ENCODE data around the gene BRMS1L.
"Not testable (repeated sequence)": the region's sequence is repeated elsewhere in the genome, so short reads cannot be mapped to it uniquely, and the experiment has no call there.

BRMS1L gene

DNA sequence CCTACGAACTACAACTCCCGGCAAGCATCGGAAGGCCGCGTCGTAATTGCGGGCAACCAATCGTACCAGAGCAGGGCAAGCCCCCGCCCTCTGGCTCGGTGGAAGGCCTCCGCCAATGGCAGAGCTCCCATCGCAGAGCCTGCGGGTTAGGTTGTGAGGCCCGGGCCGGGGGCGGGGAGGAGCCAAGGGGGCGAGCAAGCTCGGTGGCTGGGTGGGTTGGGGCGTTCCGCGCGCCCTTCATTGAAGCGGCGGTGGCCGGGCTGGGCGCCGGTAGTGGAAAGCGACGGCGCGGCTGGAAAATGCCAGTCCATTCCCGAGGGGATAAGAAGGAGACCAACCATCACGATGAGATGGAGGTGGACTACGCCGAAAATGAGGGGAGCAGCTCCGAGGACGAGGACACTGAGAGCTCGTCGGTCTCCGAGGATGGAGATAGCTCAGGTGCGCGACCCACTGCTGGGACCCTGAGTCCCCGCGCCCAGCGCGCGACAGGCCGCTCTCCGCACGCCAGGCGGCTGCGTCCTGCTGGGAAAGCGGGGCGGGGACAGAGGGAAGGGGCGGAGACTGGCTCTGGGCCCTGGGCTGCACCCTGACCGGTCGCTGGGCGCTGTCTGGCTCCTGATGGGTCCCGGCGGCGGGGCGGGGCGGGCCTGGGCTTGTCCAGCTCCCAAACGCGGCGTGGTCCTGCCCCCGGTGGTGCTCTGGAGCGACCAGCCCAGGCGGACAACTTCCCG, at the start of gene BRMS1L:
Gene BRMS1L, plus strand, starts transcription at position 121 of the 734 bp plus-strand sequence. Its CDS starts 179 bp downstream, at position 300.
- peak; percentile 93 to 97 for DNase-seq (ENCODE audit: low read depth in 2 of 2)

DNA sequence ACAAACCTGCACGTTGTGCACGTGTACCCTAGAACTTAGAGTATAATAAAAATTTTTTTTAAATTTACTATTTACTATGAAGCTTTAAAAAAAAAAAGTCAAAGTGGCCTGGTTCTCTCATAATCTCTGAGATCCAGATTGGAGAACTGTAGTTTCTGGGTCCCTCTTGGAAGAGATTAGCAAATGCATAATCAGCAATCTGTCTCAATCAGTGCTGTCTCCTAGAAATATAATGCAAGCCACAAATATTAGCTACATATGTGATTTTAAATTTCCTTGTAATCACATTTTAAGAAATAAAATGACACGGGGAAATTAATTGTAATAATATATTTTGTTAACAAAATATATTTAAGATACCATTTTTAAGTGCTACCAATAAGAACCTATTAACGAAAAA, 49.3 kb upstream of the BRMS1L start:
- no peak for DNase-seq (ENCODE audit: low read depth in 2 of 2)

DNA sequence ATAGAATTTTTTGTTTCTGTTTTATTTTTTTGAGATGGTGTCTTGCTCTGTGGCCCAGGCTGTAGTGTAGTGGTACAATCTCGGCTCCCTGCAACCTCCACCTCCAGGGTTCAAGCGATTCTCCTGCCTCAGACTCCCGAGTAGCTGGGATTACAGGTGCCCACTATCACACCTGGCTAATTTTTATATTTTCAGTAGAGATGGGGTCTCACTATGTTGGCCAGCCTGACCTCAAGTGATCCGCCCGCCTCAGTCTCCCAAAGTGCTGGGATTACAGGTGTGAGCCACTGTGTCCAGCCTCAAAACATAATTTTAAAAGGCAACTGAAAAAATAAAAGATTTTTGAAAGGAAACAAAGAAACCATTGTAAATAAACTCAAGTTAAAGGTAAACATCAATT, 48.6 kb upstream of the BRMS1L start:
- DNase-seq (ENCODE audit: low read depth in 2 of 2): not testable (repeated sequence)

DNA sequence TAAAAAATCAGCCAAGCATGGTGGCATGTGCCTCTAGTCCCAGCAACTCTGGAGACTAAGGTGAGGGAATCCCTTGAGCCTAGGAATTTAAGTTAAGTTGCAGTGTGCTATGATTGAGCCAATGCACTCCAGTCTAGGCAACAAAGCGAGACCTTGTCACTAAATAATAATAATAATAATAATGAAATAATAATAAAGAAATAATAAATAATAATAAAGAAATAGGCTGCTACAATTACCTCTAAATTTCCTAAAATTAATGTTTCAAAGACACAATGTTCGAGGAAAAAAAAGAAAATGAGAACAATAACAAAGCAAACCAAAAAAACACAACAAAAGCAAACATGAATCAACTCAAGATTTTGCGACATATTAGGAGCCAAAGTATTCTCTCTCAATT, 46.8 kb upstream of the BRMS1L start:
- DNase-seq (ENCODE audit: low read depth in 2 of 2): no peak

DNA sequence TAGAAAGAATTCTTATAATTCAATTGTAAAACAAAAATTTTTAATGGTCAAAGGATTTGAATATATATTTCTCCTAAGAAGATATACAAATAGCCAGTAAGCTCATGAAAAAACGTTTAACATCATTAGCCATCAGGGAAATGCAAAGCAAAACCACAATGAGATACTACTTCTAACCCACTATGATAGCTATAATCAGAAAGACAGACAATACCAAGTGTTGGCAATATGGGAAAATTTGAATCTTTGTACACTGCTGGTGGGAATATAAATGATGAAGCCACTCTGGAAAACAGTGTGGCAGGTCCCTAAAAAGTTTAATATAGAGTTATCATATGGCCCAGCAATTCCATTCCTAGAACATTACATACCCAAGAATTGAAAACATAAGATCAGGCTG, 42.4 kb upstream of the BRMS1L start:
- no peak for DNase-seq (ENCODE audit: low read depth in 2 of 2)

- no peak for DNase-seq (ENCODE audit: low read depth in 2 of 2)
Observed at GRCh38 chr14:35786856-35787255, 39.3 kb upstream of the BRMS1L start.

GRCh38 chr14:35789651-35790050, 36.5 kb upstream of the BRMS1L start:
- no peak for DNase-seq (ENCODE audit: low read depth in 2 of 2)

DNA sequence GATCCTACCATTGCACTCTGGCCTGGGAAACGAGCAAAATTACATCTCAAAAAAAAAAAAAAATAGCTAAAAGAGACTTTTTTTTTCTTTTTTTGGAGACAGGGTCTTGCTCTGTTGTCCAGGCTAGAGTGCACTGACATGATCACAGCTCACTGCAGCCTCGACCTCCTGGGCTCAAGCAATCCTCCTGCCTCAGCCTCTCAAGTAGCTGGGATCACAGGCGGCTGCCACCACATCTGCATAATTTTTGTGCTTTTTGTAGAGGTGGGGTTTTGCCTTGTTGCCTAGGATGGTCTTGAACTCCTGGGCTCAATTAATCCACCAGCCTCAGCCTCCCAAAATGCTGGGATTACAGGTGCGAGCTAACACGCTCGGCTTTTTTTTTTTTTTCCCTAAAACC, 28.3 kb upstream of the BRMS1L start:
- DNase-seq (ENCODE audit: low read depth in 2 of 2): no peak

DNA sequence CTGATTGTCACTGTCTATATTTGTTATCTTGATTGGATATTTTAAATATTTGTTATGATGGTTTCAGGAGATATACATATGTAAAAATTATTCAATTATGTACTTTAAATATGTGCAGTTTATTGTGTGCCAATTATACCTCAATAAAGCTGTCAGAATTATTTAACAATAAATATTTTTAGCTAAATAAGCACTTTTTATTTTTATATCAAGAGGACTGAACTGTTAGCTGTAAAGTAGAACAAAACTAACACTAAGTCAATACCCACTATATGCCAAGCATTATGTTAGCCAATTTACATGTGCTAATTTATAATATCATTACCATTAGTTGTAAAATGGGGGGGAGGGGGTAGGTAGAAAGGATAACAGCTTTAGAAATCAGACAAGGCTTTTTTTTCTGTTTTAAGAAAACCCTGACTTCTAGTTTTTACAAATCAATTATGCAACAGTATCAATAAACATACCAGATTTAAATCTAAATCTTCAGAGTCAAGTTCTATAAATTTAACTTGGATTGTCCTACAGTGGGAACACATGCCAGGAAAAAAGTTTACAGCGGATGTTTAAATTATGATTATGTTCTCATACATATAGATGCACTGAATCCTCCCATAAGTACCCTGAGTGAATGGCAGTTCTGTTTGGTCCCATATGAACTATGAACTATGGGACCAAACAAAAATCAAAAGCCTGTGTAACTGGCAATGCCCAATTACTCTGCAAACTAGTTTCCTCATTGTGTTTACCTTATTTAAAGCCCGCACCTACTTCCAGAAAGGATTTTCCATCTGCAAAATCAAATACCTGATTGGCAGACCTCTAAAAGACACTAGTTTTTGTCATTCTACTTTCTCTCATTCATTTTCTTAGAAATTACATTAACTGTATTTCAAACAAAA, 19.9 kb upstream of the BRMS1L start:
- no peak for DNase-seq (ENCODE audit: low read depth in 2 of 2)

DNA sequence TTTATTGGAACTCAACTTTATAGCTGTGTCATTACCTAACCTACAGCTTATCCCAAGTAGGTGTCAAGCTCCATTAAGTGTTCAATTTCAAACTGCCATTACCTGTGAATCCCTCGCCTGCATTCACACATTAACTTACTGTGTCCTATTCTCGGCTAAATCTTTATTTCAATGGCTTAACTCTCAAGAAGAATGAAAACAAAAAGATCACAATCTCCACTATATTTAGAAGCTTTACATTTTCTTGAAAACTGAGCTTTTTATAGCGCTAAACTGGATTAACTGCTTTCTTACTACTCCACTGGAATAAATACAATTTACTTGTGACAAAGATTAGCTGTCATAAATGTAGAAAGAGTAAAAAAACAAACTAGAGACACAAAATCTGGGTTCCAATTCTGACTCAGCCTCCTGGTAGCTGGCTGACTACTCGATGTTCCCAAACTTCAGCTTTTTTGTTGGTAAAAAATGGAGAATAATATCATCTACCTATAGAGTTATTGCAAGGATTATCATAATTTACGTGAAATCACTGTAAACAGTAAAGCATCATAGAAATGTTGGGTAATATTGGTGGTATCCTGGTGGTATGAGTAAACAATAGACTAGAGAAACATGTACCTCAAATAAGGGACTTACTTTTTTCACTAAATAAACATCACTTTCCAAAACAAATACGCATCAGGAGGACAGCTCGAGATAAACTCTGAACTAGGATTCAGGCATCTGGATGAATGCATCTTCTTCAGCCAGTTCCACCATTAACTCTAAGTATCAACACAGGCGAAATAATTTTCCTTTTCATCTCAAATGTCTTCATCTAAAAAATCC, 18.8 kb upstream of the BRMS1L start:
- DNase-seq (ENCODE audit: low read depth in 2 of 2): no peak

GRCh38 chr14:35808076-35808637, 18.0 kb upstream of the BRMS1L start:
- DNase-seq (ENCODE audit: low read depth in 2 of 2): no peak

- DNase-seq (ENCODE audit: low read depth in 2 of 2): peak; percentile 82 to 87
Observed at GRCh38 chr14:35808638-35809563, 17.2 kb upstream of the BRMS1L start, which contains the start of gene RALGAPA1. RALGAPA1 (minus strand) TSS chr14:35809295; CDS start chr14:35808835, 460 bp downstream.

- DNase-seq (ENCODE audit: low read depth in 2 of 2): no peak
Observed at GRCh38 chr14:35809597-35809996, 16.5 kb upstream of the BRMS1L start.

DNA sequence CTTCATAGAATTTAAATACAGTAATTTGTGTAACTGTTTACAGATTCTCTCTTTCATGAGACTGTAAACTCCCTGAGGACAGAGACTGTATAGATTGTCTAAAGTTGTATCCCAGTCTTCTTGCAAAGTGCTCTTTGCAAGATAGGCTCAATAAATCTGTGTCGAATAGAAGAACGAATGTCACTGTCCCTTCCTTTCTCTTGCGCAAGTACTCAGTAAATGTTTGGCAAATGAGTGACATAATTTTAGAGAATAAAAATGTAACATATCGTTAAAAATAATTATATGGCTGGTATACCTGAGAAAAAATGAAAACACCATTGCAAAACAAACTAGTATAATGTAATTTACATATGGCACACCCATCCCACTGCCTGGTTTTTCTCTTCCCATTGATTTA, 15.2 kb upstream of the BRMS1L start:
- DNase-seq (ENCODE audit: low read depth in 2 of 2): no peak

GRCh38 chr14:35814371-35815005, 11.7 kb upstream of the BRMS1L start:
- peak; percentile 74 to 87 for DNase-seq (ENCODE audit: low read depth in 2 of 2)

GRCh38 chr14:35818346-35819115, 7.6 kb upstream of the BRMS1L start:
- no peak for DNase-seq (ENCODE audit: low read depth in 2 of 2)

- DNase-seq (ENCODE audit: low read depth in 2 of 2): no peak
Observed at GRCh38 chr14:35819591-35820540, 6.3 kb upstream of the BRMS1L start.

All from stimulated activated CD4-positive, alpha-beta T cell treated with anti-CD3 and anti-CD28 coated beads, Interleukin-4, amount 100 ng/mL, for 48 hours (primary cell).